ENCODE data around the gene RNU1-3. TPM values are rescaled to one million over a fixed set of nuclear protein-coding genes. Genes with fewer than 3 reads are reported as not detected.
A peak's percentile ranks its signal among the peaks of the same experiment; 100 is the strongest.
"Not testable (repeated sequence)": the region's sequence is repeated elsewhere in the genome, so short reads cannot be mapped to it uniquely, and the experiment has no call there.

RNU1-3 gene
- total RNA-seq, 2 donors from 2014 or later: 3,182 to 3,922 TPM

DNA sequence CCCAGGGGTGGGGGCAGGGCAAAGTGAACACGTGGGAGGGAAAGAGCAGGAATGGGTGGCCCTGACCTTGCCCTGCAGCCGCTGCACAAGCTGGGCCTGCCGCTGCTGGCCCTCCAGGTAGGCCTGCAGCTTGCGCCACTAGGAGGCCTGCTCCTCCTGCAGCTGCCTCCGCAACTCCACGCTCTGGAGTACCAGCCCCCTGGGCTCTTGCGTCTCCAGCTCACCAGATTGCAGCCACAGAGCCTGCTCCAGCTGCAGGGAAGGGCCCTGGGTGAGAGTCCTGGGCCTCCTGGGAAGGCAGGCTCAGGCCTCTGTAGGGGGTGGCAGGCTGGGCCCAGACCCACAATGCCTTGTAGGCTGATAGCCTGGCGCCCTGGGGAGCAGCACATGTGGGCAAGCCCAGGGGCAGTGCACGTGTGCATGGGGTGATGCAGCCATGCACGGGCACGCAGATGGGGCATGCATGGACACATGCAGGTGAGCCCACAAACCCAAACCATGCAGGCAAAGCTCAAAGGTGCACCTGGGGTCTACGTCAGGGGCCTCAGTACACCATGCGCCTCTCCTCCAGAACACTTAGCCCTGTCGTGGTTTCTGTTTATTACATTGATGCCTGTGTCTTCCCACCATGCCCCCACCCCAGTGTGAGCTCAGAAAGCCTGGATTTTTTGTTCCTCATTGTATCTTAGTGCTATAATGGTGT is 9.6 kb downstream of the RNU1-3 start:
- H3K27me3 Mint-ChIP-seq; H3K9me3 ChIP-seq (ENCODE audit: control insufficient read depth, low read length, poor library complexity, severe bottlenecking); H3K4me1 Mint-ChIP-seq; H3K36me3 Mint-ChIP-seq (ENCODE audit: low read depth); H3K4me3 Mint-ChIP-seq; H3K27ac Mint-ChIP-seq; ATAC-seq; DNase-seq: not testable (repeated sequence)

DNA sequence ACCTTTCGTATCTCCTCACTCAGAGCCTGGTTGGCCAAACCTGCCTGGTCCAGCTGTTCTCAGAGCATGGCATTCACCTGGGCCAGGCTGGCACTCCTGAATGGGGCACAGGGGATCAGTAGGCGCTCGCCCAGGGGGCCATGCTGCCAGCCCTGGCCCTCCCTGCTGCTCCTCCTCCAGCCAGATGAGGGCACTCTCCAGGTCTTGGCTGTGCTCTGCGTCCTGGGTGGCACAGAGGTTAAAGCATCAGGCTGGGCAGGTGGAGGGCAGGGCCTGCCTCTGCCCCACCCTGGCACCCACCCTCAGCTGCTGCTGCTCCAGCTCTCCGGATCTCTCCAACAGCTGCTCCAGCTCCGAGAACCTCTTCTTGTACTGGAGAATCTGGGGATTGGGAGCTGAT is 10.2 kb downstream of the RNU1-3 start:
- not testable (repeated sequence) for DNase-seq; H3K4me1 Mint-ChIP-seq; H3K27me3 Mint-ChIP-seq; H3K36me3 Mint-ChIP-seq (ENCODE audit: low read depth); H3K4me3 Mint-ChIP-seq; H3K27ac Mint-ChIP-seq; H3K9me3 ChIP-seq (ENCODE audit: control insufficient read depth, low read length, poor library complexity, severe bottlenecking)
- peak; percentile 66 for ATAC-seq

DNA sequence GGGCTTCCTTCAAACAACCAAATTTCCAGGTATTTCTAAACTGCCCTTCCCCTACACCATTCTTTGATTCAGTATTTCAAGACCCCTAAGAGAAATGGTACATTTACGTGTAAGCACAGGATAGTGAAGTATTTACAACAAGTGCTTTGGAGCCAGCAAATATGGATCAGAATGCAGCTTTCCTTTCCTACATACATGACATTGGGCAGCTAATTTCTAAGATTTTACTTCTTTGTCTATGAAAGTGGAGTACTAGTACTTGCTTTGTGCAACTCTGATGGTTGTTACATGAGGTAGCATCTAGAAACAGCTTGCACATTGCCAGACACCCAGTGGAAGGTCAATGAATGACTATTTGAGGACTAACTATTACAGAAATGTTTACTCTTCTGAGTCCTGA is 15.2 kb downstream of the RNU1-3 start:
- H3K4me1 Mint-ChIP-seq; H3K27me3 Mint-ChIP-seq; H3K4me3 Mint-ChIP-seq; DNase-seq; H3K27ac Mint-ChIP-seq; ATAC-seq; H3K9me3 ChIP-seq (ENCODE audit: control insufficient read depth, low read length, poor library complexity, severe bottlenecking); H3K36me3 Mint-ChIP-seq (ENCODE audit: low read depth): not testable (repeated sequence)

DNA sequence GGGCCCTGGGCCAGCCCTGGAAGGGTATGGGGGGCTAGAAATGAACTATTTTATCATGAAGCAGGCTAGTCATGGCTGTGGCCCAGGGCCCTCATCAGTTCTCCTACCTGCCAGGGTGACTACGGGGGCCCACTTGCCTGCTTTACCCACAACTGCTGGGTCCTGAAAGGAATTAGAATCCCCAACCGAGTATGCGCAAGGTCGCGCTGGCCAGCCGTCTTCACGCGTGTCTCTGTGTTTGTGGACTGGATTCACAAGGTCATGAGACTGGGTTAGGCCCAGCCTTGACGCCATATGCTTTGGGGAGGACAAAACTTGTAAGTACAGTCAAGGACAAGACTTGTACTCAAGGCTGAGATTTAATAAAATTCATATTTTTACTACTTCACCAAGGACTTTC is 16.8 kb downstream of the RNU1-3 start:
- H3K27me3 Mint-ChIP-seq; H3K27ac Mint-ChIP-seq; H3K9me3 ChIP-seq (ENCODE audit: control insufficient read depth, low read length, poor library complexity, severe bottlenecking); H3K36me3 Mint-ChIP-seq (ENCODE audit: low read depth); H3K4me1 Mint-ChIP-seq; H3K4me3 Mint-ChIP-seq; ATAC-seq: not testable (repeated sequence)
- DNase-seq: peak in 1 of 3 donors; percentile 11

DNA sequence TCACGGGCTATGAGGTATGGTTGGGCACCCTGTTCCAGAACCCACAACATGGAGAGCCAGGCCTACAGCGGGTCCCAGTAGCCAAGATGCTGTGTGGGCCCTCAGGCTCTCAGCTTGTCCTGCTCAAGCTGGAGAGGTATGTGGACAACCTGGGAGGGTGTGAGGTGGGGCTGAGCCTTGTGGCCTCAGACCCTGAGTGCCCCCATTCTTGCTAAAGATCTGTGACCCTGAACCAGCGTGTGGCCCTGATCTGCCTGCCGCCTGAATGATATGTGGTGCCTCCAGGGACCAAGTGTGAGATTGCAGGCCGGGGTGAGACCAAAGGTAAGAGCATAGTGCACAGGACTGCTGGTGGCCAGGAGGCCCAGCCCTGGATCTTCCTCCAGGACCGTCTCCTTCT is 17.4 kb downstream of the RNU1-3 start:
- not testable (repeated sequence) for H3K27ac Mint-ChIP-seq; H3K4me1 Mint-ChIP-seq; H3K36me3 Mint-ChIP-seq (ENCODE audit: low read depth); H3K4me3 Mint-ChIP-seq; ATAC-seq; H3K9me3 ChIP-seq (ENCODE audit: control insufficient read depth, low read length, poor library complexity, severe bottlenecking); H3K27me3 Mint-ChIP-seq
- DNase-seq: peak in 2 of 3 donors; percentile 8 to 9

DNA sequence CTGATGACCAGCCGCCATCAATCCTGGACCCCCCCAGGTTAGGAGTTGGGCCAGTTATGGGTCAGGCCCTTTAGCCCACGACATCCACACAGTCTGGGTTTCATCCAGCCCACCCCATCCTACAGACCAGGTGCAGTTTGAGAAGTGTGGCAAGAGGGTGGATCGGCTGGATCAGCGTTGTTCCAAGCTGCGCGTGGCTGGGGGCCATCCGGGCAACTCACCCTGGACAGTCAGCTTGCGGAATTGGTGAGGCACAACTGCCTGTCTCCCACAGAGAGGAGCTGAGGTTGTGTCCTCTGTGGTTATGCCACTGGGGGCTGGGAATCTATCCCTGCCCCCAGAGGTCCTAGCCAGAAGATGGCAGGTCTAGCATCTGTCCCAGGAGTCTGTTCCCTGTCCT is 18.0 kb downstream of the RNU1-3 start:
- not testable (repeated sequence) for H3K4me3 Mint-ChIP-seq; ATAC-seq; H3K27ac Mint-ChIP-seq; H3K4me1 Mint-ChIP-seq; H3K36me3 Mint-ChIP-seq (ENCODE audit: low read depth); H3K9me3 ChIP-seq (ENCODE audit: control insufficient read depth, low read length, poor library complexity, severe bottlenecking); H3K27me3 Mint-ChIP-seq
- DNase-seq: peak in 1 of 3 donors; percentile 6

DNA sequence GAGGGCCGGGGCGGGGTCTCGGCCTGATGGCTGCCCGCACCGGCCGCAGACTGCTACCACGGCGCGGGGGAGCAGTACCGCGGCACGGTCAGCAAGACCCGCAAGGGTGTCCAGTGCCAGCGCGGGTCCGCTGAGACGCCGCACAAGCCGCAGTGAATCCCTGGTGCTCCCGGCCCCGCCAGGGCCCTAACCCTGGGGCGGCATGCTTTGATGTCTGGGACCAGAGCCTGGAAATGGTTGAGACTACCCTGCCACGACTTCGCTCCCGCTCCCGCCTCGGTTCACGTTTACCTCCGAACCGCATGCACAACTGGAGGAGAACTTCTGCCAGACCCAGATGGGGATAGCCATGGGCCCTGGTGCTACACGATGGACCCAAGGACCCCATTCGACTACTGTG is 18.5 kb downstream of the RNU1-3 start:
- not testable (repeated sequence) for H3K4me3 Mint-ChIP-seq; ATAC-seq; H3K4me1 Mint-ChIP-seq; H3K27ac Mint-ChIP-seq; H3K36me3 Mint-ChIP-seq (ENCODE audit: low read depth); H3K9me3 ChIP-seq (ENCODE audit: control insufficient read depth, low read length, poor library complexity, severe bottlenecking); H3K27me3 Mint-ChIP-seq
- peak in 1 of 3 donors; percentile 8 for DNase-seq

DNA sequence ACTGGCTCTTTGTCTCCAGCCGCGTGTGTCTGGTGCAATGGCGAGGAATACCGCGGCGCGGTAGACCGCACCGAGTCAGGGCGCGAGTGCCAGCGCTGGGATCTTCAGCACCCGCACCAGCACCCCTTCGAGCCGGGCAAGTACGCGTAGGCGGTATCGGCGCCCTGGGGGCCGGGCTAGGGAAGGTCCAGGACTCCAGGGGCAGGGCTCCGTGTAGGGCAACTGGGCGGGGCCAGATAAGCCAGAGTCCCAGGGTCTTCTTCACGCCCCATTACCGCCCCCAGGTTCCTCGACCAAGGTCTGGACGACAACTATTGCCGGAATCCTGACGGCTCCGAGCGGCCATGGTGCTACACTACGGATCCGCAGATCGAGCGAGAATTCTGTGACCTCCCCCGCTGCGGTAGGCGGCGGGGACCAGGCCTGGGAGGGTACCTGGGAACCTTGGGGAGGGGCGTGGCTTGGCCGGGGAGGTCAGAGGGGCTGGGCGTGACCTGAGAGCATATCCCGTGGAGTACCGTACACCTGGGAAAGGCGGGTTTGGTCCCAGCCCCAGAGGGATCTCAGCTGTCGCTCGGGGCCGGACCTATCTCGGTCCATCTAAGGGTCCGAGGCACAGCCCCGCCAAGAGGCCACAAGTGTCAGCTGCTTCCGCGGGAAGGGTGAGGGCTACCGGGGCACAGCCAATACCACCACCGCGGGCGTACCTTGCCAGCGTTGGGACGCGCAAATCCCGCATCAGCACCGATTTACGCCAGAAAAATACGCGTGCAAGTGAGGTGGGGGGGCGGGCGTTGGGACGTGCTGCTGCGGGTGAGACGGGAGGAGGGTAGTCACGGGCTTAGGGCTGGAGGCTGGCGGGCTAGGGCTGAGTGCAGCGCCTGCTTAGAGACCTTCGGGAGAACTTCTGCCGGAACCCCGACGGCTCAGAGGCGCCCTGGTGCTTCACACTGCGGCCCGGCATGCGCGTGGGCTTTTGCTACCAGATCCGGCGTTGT is 19.3 kb downstream of the RNU1-3 start:
- DNase-seq: peak in 2 of 3 donors; percentile 17 to 40
- not testable (repeated sequence) for H3K4me1 Mint-ChIP-seq; H3K36me3 Mint-ChIP-seq (ENCODE audit: low read depth); H3K9me3 ChIP-seq (ENCODE audit: control insufficient read depth, low read length, poor library complexity, severe bottlenecking); H3K27ac Mint-ChIP-seq; H3K27me3 Mint-ChIP-seq
- ATAC-seq: peak; percentile 2
- H3K4me3 Mint-ChIP-seq: peak overlapping the region; percentile 66

DNA sequence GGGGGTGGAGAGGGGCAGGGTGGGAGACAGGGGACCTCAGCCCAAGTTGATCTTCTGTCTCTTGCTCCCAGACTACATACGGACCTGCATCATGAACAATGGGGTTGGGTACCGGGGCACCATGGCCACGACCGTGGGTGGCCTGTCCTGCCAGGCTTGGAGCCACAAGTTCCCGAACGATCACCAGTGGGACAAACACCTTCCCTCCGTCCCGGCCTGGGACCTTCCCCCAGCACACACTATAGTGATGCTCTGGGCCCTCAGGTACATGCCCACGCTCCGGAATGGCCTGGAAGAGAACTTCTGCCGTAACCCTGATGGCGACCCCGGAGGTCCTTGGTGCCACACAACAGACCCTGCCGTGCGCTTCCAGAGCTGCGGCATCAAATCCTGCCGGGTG is 20.0 kb downstream of the RNU1-3 start:
- not testable (repeated sequence) for H3K27me3 Mint-ChIP-seq; H3K9me3 ChIP-seq (ENCODE audit: control insufficient read depth, low read length, poor library complexity, severe bottlenecking); ATAC-seq; H3K27ac Mint-ChIP-seq; H3K4me1 Mint-ChIP-seq; H3K36me3 Mint-ChIP-seq (ENCODE audit: low read depth)
- peak in 1 of 3 donors; percentile 7 for DNase-seq
- peak overlapping the region; percentile 57 for H3K4me3 Mint-ChIP-seq

DNA sequence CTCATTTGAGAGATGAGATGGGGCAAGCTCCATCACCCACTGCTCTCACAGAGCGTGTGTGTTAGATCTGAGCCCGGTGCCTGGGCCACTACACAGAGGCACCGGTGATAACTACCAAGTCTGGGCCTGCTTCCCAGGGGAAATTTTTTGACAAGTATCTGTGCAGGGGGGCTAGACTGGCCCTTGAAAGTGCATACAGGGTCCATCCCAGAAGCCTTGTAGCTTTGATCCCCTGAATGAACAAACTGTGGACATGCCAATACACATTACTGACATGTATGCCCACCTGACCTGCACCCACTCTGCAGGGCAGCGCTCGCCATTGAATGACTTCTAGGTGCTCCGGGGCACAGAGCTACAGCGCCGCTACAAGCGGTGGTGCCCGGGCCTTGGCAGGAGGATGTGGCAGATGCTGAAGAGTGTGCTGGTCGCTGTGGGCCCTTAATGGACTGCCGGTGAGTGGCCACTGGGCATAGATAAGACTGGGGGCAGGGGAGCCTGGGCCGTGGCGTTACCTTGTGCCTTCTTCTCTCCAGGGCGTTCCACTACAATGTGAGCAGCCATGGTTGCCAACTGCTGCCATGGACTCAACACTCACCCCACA is 20.6 kb downstream of the RNU1-3 start:
- DNase-seq: peak in 2 of 3 donors; percentile 9 to 11
- not testable (repeated sequence) for H3K27ac Mint-ChIP-seq; H3K4me1 Mint-ChIP-seq; H3K9me3 ChIP-seq (ENCODE audit: control insufficient read depth, low read length, poor library complexity, severe bottlenecking); H3K27me3 Mint-ChIP-seq; H3K36me3 Mint-ChIP-seq (ENCODE audit: low read depth); ATAC-seq
- H3K4me3 Mint-ChIP-seq: peak overlapping the region; percentile 57

DNA sequence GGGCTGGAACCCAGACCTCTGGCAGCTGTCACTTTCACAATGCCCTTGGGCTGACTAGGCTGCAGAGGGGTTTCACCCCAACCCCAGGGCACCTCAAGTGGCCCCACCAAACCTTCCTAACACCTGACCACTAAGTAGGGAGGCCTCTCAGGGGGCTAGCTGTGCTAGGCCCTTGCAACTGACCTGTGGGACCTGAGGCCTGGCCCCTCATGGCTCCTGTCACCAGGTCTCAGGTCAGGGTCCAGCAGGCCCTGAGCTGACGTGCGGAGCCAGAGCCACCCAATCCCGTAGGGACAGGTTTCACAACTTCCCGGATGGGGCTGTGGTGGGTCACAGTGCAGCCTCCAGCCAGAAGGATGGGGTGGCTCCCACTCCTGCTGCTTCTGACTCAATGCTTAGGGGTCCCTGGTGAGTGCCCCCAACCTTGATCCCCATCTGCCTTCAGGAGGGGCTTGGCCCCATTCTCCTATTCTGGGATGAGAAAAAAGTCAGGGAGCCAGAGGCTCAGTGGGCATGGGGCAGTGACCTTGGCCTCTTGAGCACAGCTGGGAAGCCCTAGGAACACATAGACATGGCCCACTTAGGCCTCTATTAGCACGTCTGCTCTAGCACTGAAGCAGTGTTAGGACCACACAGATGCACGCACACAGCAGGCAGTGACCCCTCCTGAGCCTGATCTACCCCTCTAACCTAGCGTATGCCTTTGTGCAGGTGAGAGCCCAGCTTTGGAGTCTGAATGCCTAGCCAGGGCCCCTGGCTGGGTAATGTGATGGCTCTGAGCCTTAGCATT is 21.3 kb downstream of the RNU1-3 start:
- H3K27ac Mint-ChIP-seq; H3K27me3 Mint-ChIP-seq; H3K36me3 Mint-ChIP-seq (ENCODE audit: low read depth); ATAC-seq; H3K4me3 Mint-ChIP-seq; H3K4me1 Mint-ChIP-seq; H3K9me3 ChIP-seq (ENCODE audit: control insufficient read depth, low read length, poor library complexity, severe bottlenecking): not testable (repeated sequence)
- peak in 2 of 3 donors; percentile 10 to 19 for DNase-seq

DNA sequence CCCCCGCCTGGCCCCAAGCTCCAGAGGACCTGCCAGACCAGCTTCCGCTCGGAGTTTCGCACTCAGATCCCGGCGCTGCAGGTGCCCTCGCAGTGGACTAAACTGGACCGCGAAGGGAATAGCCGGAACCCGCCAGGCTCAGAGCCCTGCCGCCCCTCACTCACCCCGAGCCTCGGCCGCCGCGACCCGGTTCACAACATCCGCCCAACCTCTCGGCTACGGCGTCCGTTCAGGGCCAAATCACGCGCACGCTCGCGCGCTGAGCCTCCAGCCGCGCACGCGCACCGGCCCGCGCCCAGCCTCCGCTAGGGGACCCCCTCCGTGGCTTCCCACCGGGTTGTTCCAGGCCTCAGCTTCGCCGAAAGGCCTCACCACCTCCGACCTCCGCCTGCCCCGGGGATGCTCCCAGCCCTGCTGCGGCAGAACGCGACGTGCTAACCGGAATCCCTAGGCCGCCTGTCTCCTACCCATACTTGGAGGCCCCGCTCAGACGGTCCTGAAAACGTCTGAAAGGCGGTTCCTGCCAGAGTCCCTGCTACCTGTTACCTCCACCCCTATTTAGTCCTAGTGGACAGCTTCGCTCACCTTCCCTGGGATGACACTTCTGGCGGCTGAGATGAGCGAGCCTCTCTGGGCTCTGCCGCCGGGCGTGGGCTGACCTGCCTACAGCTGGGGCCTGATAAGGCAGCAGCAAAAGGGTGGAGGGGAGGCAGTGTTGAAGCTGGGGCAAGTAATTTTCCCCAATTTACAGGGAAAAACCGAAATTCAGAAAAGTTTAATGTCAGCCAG is 22.1 kb downstream of the RNU1-3 start:
- H3K9me3 ChIP-seq (ENCODE audit: control insufficient read depth, low read length, poor library complexity, severe bottlenecking); H3K4me3 Mint-ChIP-seq; H3K36me3 Mint-ChIP-seq (ENCODE audit: low read depth); H3K4me1 Mint-ChIP-seq; H3K27ac Mint-ChIP-seq; H3K27me3 Mint-ChIP-seq: not testable (repeated sequence)
- ATAC-seq: peak; percentile 90
- DNase-seq: peak; percentile 100
